Mesenchymal stem cell (in vitro differentiated cells and primary cell): ENCODE data around the gene ATG7.

Source experiments
- DNase-seq: peaks from one replicate; pipeline ENCODE4 v3.0.0-alpha.2; 2013
- H2AFZ ChIP-seq: one replicate; pipeline ENCODE4 v1.6.1; 2013; ENCODE audit warnings: low read depth, mild to moderate bottlenecking, control low read depth, inconsistent platforms, low read length, moderate library complexity
- H2AK5ac ChIP-seq: 2 replicates; pipeline ENCODE4 v1.6.1; 2013; ENCODE audit warnings: low read length, moderate library complexity, mild to moderate bottlenecking, inconsistent platforms; ENCODE audit not compliant: severe bottlenecking
- H2BK120ac ChIP-seq: one replicate; pipeline ENCODE4 v1.6.1; 2013; ENCODE audit warnings: low read depth, mild to moderate bottlenecking, inconsistent platforms, low read length, moderate library complexity
- H2BK12ac ChIP-seq, 2 experiments: one replicate each; pipeline ENCODE4 v1.6.1; 2013; ENCODE audit warnings: inconsistent platforms in 2 of 2, low read length in 2 of 2, mild to moderate bottlenecking in 2 of 2, moderate library complexity in 2 of 2, control low read depth in 1 of 2
- H2BK15ac ChIP-seq: one replicate; pipeline ENCODE4 v1.6.1; 2013; ENCODE audit warnings: mild to moderate bottlenecking, low read depth, inconsistent platforms; ENCODE audit not compliant: poor library complexity, severe bottlenecking
- H2BK5ac ChIP-seq: 2 replicates; pipeline ENCODE4 v1.6.1; 2013; ENCODE audit warnings: low read depth, mild to moderate bottlenecking, low read length, control low read depth, inconsistent platforms; ENCODE audit not compliant: poor library complexity, severe bottlenecking
- H3K14ac ChIP-seq, 2 experiments: one replicate each; pipeline ENCODE4 v1.6.1; 2013; ENCODE audit warnings: inconsistent platforms in 2 of 2, low read length in 2 of 2, control low read depth in 1 of 2, mild to moderate bottlenecking in 1 of 2, moderate library complexity in 1 of 2
- H3K18ac ChIP-seq, 2 experiments: one replicate each; pipeline ENCODE4 v1.6.1; 2013; ENCODE audit warnings: inconsistent platforms in 2 of 2, low read length in 2 of 2, control low read depth in 1 of 2, low read depth in 1 of 2, mild to moderate bottlenecking in 1 of 2
- H3K23ac ChIP-seq, 2 experiments: one replicate each; pipeline ENCODE4 v1.6.1; 2013; ENCODE audit warnings: inconsistent platforms in 2 of 2, low read length in 2 of 2, mild to moderate bottlenecking in 2 of 2, moderate library complexity in 2 of 2, control low read depth in 1 of 2
- H3K27ac ChIP-seq: 2 replicates; pipeline ENCODE4 v1.5.1; 2013; ENCODE audit warnings: mild to moderate bottlenecking, moderate library complexity, low read length, control low read depth, inconsistent platforms; ENCODE audit not compliant: poor library complexity, severe bottlenecking
- H3K27me3 ChIP-seq, 2 experiments: 2 replicates each; pipeline versions ENCODE4 v1.6.1 to v1.7.0; 2013; ENCODE audit warnings: low read length in 2 of 2, mild to moderate bottlenecking in 2 of 2, moderate library complexity in 2 of 2, control low read depth in 1 of 2, inconsistent platforms in 1 of 2; ENCODE audit not compliant: control insufficient read depth in 1 of 2, insufficient read depth in 1 of 2
- H3K36me3 ChIP-seq, 2 experiments: 2 replicates each; pipeline versions ENCODE4 v1.6.1 to v1.7.0; 2013; ENCODE audit warnings: low read length in 2 of 2, control low read depth in 1 of 2, inconsistent platforms in 1 of 2, low read depth in 1 of 2, mild to moderate bottlenecking in 1 of 2; ENCODE audit not compliant: insufficient read depth in 2 of 2, control insufficient read depth in 1 of 2
- H3K4ac ChIP-seq, 2 experiments: one replicate each; pipeline ENCODE4 v1.6.1; 2013; ENCODE audit warnings: inconsistent platforms in 2 of 2, low read length in 2 of 2, mild to moderate bottlenecking in 2 of 2, moderate library complexity in 2 of 2, control low read depth in 1 of 2, low read depth in 1 of 2
- H3K4me1 ChIP-seq: 2 replicates; pipeline ENCODE4 v1.6.1; 2013; ENCODE audit warnings: low read depth, low read length, control low read depth; ENCODE audit not compliant: control insufficient read depth, insufficient read depth
- H3K4me2 ChIP-seq: 2 replicates; pipeline ENCODE4 v1.6.1; 2013; ENCODE audit warnings: low read length, mild to moderate bottlenecking, inconsistent platforms; ENCODE audit not compliant: poor library complexity, severe bottlenecking
- H3K4me3 ChIP-seq, 2 experiments: 2 replicates each; pipeline versions ENCODE4 v1.5.1 to v1.7.0; 2013; ENCODE audit warnings: low read length in 2 of 2, mild to moderate bottlenecking in 2 of 2, control low read depth in 1 of 2, low read depth in 1 of 2; ENCODE audit not compliant: insufficient read depth in 1 of 2
- H3K79me1 ChIP-seq: replicated peaks from 2 replicates; pipeline ENCODE4 v1.6.1; 2013; ENCODE audit warnings: mild to moderate bottlenecking, control low read depth, low read length, inconsistent platforms; ENCODE audit not compliant: poor library complexity, severe bottlenecking
- H3K9ac ChIP-seq: 2 replicates; pipeline ENCODE4 v1.7.0; 2013; ENCODE audit warnings: mild to moderate bottlenecking, low read length, moderate library complexity
- H3K9me3 ChIP-seq: 2 replicates; pipeline ENCODE4 v1.7.0; 2013; ENCODE audit warnings: mild to moderate bottlenecking, low read length; ENCODE audit not compliant: control insufficient read depth
- H4K8ac ChIP-seq: one replicate; pipeline ENCODE4 v1.6.1; 2013; ENCODE audit warnings: inconsistent platforms, mild to moderate bottlenecking, low read length, moderate library complexity
- H4K91ac ChIP-seq: one replicate; pipeline ENCODE4 v1.6.1; 2013; ENCODE audit warnings: mild to moderate bottlenecking, low read length, inconsistent platforms
- WGBS: methylation state at CpG from one replicate; pipeline ENCODE4 v1.1.7; 2013; ENCODE audit warnings: mixed read lengths; 5-methylcytosine and 5-hydroxymethylcytosine counted together

Gene ATG7

DNA sequence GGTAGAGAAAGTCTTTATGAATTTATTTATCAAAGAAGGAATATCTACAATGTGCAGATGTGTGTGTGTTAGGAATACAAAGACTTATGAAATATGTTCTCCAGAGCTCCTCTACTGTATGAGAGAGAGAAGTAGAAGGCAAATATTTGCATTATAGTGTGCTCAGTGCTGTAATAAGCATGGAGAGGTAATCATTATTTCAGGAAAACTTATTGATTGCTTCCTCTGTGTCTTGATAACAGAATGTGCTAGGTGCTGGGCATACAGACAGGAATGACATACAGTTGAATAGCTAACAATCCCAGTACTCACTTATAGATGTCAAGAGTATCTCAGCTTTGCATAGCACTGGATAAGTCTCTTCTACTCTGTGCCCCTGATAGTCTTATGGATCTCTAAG, 30.2 kb downstream of the ATG7 start:
- H2BK12ac ChIP-seq: no peak overlapping the region
- no peak overlapping the region for H2BK120ac ChIP-seq
- no peak overlapping the region for H4K8ac ChIP-seq
- no peak overlapping the region for H3K9ac ChIP-seq
- H2BK15ac ChIP-seq: no peak overlapping the region
- H3K4me3 ChIP-seq: no peak overlapping the region
- no peak overlapping the region for H3K27ac ChIP-seq
- no peak overlapping the region for H4K91ac ChIP-seq
- H2AK5ac ChIP-seq: no peak overlapping the region
- DNase-seq: no peak
- H3K4ac ChIP-seq: no peak overlapping the region
- H3K4me1 ChIP-seq: peaks cover 1% of the 10 kb centered on the region
- H3K79me1 ChIP-seq: peaks cover 21% of the 10 kb centered on the region
- H3K18ac ChIP-seq: no peak overlapping the region
- H2AFZ ChIP-seq: no peak overlapping the region
- H3K27me3 ChIP-seq: no peaks in the 10 kb centered on the region
- H2BK5ac ChIP-seq: no peak overlapping the region
- no peaks in the 10 kb centered on the region for H3K9me3 ChIP-seq
- no peak overlapping the region for H3K4me2 ChIP-seq
- H3K36me3 ChIP-seq: peaks cover 18 to 78% of the 10 kb centered on the region in 2 experiments
- H3K14ac ChIP-seq: no peak overlapping the region
- no peak overlapping the region for H3K23ac ChIP-seq

DNA sequence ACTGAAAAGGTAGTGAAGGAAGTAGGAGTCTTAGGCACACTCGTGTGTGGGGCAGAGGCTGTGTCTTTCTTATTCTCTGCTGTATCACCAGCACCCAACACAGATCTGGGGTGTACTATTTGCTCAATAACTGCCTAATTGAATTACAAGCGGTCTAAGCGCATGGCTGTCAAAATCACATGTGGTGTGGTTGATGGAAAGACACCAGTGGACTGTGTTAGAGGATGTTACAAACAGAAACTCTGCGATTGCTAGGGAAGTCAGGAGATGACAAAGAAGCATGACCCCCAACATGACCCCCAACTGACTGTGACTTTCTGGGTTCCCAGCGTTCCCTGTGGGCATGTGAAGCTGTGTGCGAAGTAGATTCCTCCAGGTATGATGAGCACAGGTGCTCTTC, 32.0 kb downstream of the ATG7 start:
- WGBS: 98% methylated on average over 6 of the region's 6 CpGs

DNA sequence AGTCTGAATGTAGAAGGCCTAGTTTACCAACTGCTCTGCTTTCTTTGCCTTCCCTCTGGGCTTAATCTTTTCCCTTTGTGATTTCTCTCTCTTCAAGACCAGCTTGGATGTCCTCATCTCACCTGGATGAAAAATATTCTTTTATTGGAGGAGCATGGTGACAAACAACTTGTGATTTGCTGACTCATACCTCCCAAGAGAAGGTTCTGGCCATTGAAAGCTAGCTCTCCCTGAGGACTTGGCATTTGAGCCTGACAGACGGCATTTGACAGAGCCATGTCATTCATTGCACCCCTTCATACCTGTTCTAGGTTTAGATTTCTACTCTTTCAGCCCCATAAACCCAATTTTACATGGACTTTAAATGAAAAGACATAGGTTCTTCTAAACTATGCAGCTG, 33.3 kb downstream of the ATG7 start:
- WGBS: 93% methylated on average over 1 of the region's 1 CpG
- H3K36me3 ChIP-seq: peaks cover 31 to 82% of the 10 kb centered on the region in 2 experiments
- no peak overlapping the region for H3K14ac ChIP-seq

More for the DNA sequence above, 32.0 kb downstream of the ATG7 start:
- Histone ChIP-seq H2BK5ac (no peak overlapping the region), H3K4me3 (no peak overlapping the region), H2BK15ac (no peak overlapping the region), H2BK120ac (no peak overlapping the region), H4K91ac (no peak overlapping the region), H3K23ac (no peak overlapping the region), H3K36me3 (peaks cover 28 to 82% of the 10 kb centered on the region in 2 experiments), H3K4ac (no peak overlapping the region), H3K14ac (no peak overlapping the region), H2AFZ (no peak overlapping the region), H4K8ac (no peak overlapping the region), H2AK5ac (no peak overlapping the region), H3K9me3 (no peaks in the 10 kb centered on the region), H2BK12ac (no peak overlapping the region), H3K27ac (no peak overlapping the region), H3K4me1 (peaks cover 1% of the 10 kb centered on the region), H3K9ac (no peak overlapping the region), H3K18ac (no peak overlapping the region), H3K79me1 (peaks cover 25% of the 10 kb centered on the region), H3K27me3 (no peaks in the 10 kb centered on the region), H3K4me2 (no peak overlapping the region)
- no peak for DNase-seq

DNA sequence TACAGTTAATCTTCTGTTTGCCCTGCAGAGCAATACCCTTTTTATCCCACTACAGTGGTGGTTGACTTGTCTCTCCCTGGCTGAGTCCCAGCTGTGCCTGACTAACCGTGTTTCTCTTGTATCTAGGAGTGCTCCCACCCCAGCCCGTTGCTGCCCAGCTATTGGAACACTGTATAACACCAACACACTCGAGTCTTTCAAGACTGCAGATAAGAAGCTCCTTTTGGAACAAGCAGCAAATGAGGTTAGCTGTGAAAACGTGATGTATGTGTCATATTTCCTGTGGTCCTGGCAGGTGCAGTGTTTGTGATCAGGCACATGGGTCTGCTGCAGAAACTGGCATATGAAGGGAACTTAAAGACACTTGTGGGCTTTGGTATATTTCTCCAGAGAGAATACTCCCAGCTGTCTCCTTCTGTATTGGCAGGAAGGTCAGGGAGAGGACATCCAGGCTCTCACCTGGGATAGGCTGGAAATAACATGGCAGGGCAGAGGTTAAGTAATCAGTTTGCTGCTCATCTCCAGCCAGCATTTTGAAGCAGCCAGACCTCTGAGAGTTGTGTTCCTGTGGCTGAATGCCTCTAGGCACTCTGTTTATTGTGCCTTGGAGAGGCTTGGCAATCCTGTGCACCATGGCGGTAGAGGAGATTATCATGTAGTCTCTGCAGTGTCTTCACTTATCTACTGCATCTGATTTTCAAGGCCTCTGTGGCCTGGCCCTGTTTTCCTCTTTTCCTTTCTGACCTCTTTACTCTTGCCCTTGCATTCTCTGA, 34.8 kb downstream of the ATG7 start:
- H2BK12ac ChIP-seq: no peak overlapping the region
- H3K79me1 ChIP-seq: peaks cover 26% of the 10 kb centered on the region
- H3K14ac ChIP-seq: no peak overlapping the region
- 69% methylated on average over 5 of the region's 5 CpGs for WGBS
- H2AFZ ChIP-seq: no peak overlapping the region
- H2BK120ac ChIP-seq: no peak overlapping the region
- H2BK5ac ChIP-seq: no peak overlapping the region
- H3K36me3 ChIP-seq: peaks cover 34 to 79% of the 10 kb centered on the region in 2 experiments
- H3K18ac ChIP-seq: no peak overlapping the region
- H3K4me2 ChIP-seq: no peak overlapping the region
- no peak overlapping the region for H3K27ac ChIP-seq
- H3K4me3 ChIP-seq: no peak overlapping the region
- no peak for DNase-seq
- no peaks in the 10 kb centered on the region for H3K27me3 ChIP-seq
- no peak overlapping the region for H3K23ac ChIP-seq
- H3K4ac ChIP-seq: no peak overlapping the region
- no peak overlapping the region for H4K8ac ChIP-seq
- H2AK5ac ChIP-seq: no peak overlapping the region
- H3K9ac ChIP-seq: peak overlapping the region; percentile 78
- no peaks in the 10 kb centered on the region for H3K9me3 ChIP-seq
- no peak overlapping the region for H4K91ac ChIP-seq
- H2BK15ac ChIP-seq: no peak overlapping the region
- peaks cover 1% of the 10 kb centered on the region for H3K4me1 ChIP-seq

More for the DNA sequence above, 33.3 kb downstream of the ATG7 start:
- H3K4me3 ChIP-seq: no peak overlapping the region
- no peak overlapping the region for H2BK5ac ChIP-seq
- H3K9me3 ChIP-seq: no peaks in the 10 kb centered on the region
- no peak overlapping the region for H3K18ac ChIP-seq
- H3K23ac ChIP-seq: no peak overlapping the region
- no peak overlapping the region for H4K91ac ChIP-seq
- no peak overlapping the region for H3K9ac ChIP-seq
- H2BK15ac ChIP-seq: no peak overlapping the region
- no peak overlapping the region for H2AK5ac ChIP-seq
- H2AFZ ChIP-seq: no peak overlapping the region
- peaks cover 1% of the 10 kb centered on the region for H3K4me1 ChIP-seq
- no peak for DNase-seq
- H3K27me3 ChIP-seq: no peaks in the 10 kb centered on the region
- no peak overlapping the region for H2BK12ac ChIP-seq
- H4K8ac ChIP-seq: no peak overlapping the region
- H3K79me1 ChIP-seq: peaks cover 26% of the 10 kb centered on the region
- H3K27ac ChIP-seq: no peak overlapping the region
- no peak overlapping the region for H3K4ac ChIP-seq
- H2BK120ac ChIP-seq: no peak overlapping the region
- no peak overlapping the region for H3K4me2 ChIP-seq
